Measurements from ENCODE around the gene CHRM5. TPM values are rescaled to one million over a fixed set of nuclear protein-coding genes. Genes with fewer than 3 reads are reported as not detected.
A peak's percentile ranks its signal among the peaks of the same experiment; 100 is the strongest.

The CHRM5 gene
- total RNA-seq, 4 donors from 2014 or later: not detected

DNA sequence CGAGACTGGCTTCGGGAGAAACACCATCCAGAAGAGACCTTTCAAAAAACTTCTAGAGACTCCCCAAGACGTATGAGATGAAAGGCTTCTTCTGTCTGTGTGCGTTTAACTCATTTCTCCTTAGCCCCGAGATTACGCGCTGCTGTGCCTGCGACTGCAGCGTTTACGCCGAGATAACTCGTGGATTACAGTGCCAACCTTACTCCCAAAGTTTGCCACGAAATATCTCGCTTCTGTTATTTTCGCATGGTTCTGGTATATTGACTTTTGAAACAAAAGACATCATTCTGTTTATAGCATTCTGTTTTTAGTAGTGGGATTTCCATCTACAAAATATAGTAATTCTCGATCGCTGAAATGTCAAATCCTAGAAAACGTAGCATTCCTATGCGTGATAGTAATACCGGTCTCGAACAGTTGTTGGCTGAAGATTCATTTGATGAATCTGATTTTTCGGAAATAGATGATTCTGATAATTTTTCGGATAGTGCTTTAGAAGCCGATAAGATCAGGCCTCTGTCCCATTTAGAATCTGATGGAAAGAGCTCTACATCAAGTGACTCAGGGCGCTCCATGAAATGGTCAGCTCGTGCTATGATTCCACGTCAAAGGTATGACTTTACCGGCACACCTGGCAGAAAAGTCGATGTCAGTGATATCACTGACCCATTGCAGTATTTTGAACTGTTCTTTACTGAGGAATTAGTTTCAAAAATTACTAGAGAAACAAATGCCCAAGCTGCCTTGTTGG is 134.1 kb downstream of the CHRM5 start:
- TF ChIP-seq POLR2A (IDR thresholded peaks at IDR 0.05): no peak
- TF ChIP-seq, protein P1, sequence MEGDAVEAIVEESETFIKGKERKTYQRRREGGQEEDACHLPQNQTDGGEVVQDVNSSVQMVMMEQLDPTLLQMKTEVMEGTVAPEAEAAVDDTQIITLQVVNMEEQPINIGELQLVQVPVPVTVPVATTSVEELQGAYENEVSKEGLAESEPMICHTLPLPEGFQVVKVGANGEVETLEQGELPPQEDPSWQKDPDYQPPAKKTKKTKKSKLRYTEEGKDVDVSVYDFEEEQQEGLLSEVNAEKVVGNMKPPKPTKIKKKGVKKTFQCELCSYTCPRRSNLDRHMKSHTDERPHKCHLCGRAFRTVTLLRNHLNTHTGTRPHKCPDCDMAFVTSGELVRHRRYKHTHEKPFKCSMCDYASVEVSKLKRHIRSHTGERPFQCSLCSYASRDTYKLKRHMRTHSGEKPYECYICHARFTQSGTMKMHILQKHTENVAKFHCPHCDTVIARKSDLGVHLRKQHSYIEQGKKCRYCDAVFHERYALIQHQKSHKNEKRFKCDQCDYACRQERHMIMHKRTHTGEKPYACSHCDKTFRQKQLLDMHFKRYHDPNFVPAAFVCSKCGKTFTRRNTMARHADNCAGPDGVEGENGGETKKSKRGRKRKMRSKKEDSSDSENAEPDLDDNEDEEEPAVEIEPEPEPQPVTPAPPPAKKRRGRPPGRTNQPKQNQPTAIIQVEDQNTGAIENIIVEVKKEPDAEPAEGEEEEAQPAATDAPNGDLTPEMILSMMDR (IDR thresholded peaks at IDR 0.05): no peak
- H3K9me3 ChIP-seq: no peaks in the 10 kb centered on the region
- H3K4me3 ChIP-seq: peak overlapping the region; percentile 76 to 97 (median 94)
- intact Hi-C loops (cut with DNase I): loop anchor here (10.0 kb wide), 1 partner anchor 112 kb away; the partner anchor contains the start of gene KATNBL1
- peak overlapping the region; percentile 87 to 94 (median 92) for H3K27ac ChIP-seq
- no peak for DNase-seq
- H3K36me3 ChIP-seq: no peaks in the 10 kb centered on the region
- WGBS, 2 donors: 26% methylated on average over 29 of the region's 29 CpGs
- H3K4me1 ChIP-seq: peaks cover 10 to 42% (median 13%) of the 10 kb centered on the region in 3 donors
- no peaks in the 10 kb centered on the region for H3K27me3 ChIP-seq

DNA sequence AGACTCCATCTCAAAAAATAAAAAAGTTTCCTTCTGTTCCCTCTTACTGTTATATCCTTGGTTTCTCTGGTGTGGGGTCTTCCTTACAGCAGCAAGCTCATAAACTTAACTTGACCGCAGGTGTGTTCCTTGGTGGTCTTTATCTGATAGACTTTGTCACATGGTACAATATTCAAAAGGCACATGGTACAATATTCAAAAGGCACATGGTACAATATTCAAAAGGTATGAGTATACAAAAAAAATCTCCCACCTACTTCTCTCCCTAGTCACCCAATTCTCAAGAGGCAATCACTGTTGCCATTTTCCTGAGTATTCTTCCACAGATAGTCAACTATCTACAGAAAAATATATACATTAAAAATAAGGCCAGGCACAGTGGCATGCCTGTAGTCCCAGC is 138.1 kb downstream of the CHRM5 start:
- H3K9me3 ChIP-seq: no peaks in the 10 kb centered on the region
- WGBS, 2 donors: 93 to 100% methylated on average over 1 of the region's 1 CpG
- H3K4me1 ChIP-seq: peaks cover 0 to 8% (median 4%) of the 10 kb centered on the region in 3 donors
- intact Hi-C loops (cut with DNase I): loop anchor here (10.0 kb wide), 1 partner anchor 108 kb away; the partner anchor contains the start of gene KATNBL1
- H3K27me3 ChIP-seq: no peaks in the 10 kb centered on the region
- TF ChIP-seq, protein P1 (IDR thresholded peaks at IDR 0.05): no peak
- TF ChIP-seq POLR2A (IDR thresholded peaks at IDR 0.05): no peak
- no peak overlapping the region for H3K27ac ChIP-seq
- no peak overlapping the region for H3K4me3 ChIP-seq
- DNase-seq: no peak
- H3K36me3 ChIP-seq: no peaks in the 10 kb centered on the region

DNA sequence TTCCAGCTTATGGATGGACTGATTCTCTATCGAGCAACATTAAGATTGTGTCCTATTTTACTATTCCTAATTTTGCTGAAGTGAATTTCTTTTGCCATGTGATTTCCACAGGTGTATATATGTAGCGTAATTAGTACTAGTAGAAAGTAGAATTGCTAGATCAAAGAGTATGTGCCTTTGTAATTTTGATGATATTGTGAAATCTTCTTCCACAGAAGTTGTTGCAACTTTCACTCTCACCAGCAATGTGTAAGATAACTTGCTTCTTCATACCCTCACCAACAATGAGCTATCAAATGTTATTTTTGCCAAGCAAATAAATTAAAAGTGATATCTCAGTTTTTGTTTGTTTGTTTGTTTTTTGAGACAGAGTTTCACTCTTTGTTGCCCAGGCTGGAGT is 139.0 kb downstream of the CHRM5 start:
- no peak for TF ChIP-seq POLR2A (IDR thresholded peaks at IDR 0.05)
- TF ChIP-seq, protein P1 (IDR thresholded peaks at IDR 0.05): no peak
- H3K27ac ChIP-seq: no peak overlapping the region
- H3K4me1 ChIP-seq: peaks cover 0 to 6% (median 4%) of the 10 kb centered on the region in 3 donors
- no peaks in the 10 kb centered on the region for H3K9me3 ChIP-seq
- no peaks in the 10 kb centered on the region for H3K36me3 ChIP-seq
- no peak for DNase-seq
- no peak overlapping the region for H3K4me3 ChIP-seq
- WGBS, 2 donors: 85 to 93% methylated on average over 2 of the region's 2 CpGs
- H3K27me3 ChIP-seq: no peaks in the 10 kb centered on the region
- intact Hi-C loops (cut with DNase I): loop anchor here (10.0 kb wide), 1 partner anchor 107 kb away; the partner anchor contains the start of gene KATNBL1

DNA sequence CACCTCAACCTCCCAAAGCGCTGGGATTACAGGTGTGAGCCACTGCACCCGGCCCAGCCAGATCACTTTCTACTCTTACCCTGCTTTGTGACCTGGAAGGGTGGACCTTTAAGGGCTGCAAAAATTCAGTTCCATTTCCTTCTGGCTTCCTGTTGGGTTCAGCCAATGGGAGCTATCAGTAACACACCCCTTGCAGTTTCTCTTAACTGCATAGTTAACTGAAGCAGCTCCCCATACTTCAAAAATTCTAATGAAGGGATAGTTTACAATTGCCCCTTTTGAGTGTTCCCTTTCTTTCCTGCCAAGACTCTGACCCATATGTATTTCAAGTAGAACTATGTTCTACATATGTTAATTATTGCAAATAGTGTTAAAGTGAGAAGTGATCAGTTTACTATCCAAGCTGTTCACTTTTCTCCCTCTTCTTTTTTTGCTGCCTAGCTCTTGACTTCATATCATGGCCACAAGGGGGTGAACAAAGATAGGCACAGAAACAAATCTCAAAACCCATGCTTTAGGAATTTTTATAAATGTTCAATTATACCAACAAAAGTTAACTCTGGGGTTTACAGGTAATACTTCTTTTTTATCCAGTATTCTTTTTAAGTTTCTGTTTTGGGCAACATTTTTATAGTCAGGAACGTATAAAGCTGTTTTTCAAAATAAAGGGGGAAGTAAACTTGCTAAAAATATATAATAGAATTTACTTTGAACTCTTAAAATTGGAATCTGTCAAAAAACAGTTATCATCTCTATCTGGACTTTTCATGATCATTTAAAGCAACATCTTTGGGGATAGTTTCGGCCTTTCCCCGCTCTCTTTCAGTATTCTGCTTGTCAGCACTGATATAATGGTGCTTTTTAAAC is 141.7 kb downstream of the CHRM5 start:
- Histone ChIP-seq H3K9me3 (no peaks in the 10 kb centered on the region), H3K27me3 (peaks cover 0 to 11% (median 0%) of the 10 kb centered on the region in 4 donors), H3K27ac (no peak overlapping the region), H3K36me3 (no peaks in the 10 kb centered on the region), H3K4me1 (no peaks in the 10 kb centered on the region), H3K4me3 (no peak overlapping the region)
- intact Hi-C loops (cut with DNase I): loop anchor here (10.0 kb wide), 1 partner anchor 105 kb away; the partner anchor contains the start of gene KATNBL1
- no peak for DNase-seq
- TF ChIP-seq POLR2A (IDR thresholded peaks at IDR 0.05): no peak
- TF ChIP-seq, protein P1 (IDR thresholded peaks at IDR 0.05): peak in 5 of 6 experiments; percentile 29 to 64 (median 43)
- WGBS, 2 donors: 63 to 65% methylated on average over 5 of the region's 5 CpGs

All from esophagus squamous epithelium (tissue), 5 donors.